Lung (tissue), 12 donors: ENCODE data around the gene DRP2. TPM values are rescaled to one million over a fixed set of nuclear protein-coding genes. Genes with fewer than 3 reads are reported as not detected.

Experiments used
- ATAC-seq: fragments of 200-7000 bp; cut with Tn5 transposase; one replicate; pipeline ENCODE4 v1.9.1; 2020; ENCODE audit warnings: moderate number of reproducible peaks; ENCODE audit not compliant: insufficient read depth, low FRiP score
- DNase-seq, 3 donors: peaks; one replicate each; pipeline ENCODE4 v3.0.0-alpha.2; 2013 to 2017
- H3K27ac ChIP-seq, 2 donors: one replicate each; pipeline ENCODE4 v1.5.1; 2013; ENCODE audit warnings: mild to moderate bottlenecking in 2 of 2, moderate library complexity in 2 of 2, control low read depth in 1 of 2, inconsistent platforms in 1 of 2, low read depth in 1 of 2, low read length in 1 of 2
- H3K27me3 ChIP-seq, 3 donors: one replicate each; pipeline ENCODE4 v1.5.1; 2013; ENCODE audit warnings: low read length in 2 of 3; ENCODE audit not compliant: control insufficient read depth in 3 of 3, insufficient read depth in 3 of 3
- H3K36me3 ChIP-seq, 4 donors: one replicate each; pipeline ENCODE4 v1.5.1; 2013; ENCODE audit warnings: low read length in 4 of 4, mild to moderate bottlenecking in 1 of 4, moderate library complexity in 1 of 4; ENCODE audit not compliant: control insufficient read depth in 4 of 4, insufficient read depth in 4 of 4
- H3K4me1 ChIP-seq, 5 donors: one replicate each; pipeline ENCODE4 v1.5.1; 2013; ENCODE audit warnings: low read length in 5 of 5, mild to moderate bottlenecking in 2 of 5, moderate library complexity in 1 of 5; ENCODE audit not compliant: control insufficient read depth in 5 of 5, insufficient read depth in 5 of 5
- H3K4me3 ChIP-seq: one replicate; pipeline ENCODE4 v1.5.1; 2013; ENCODE audit warnings: mild to moderate bottlenecking, control low read depth, moderate library complexity
- H3K9ac ChIP-seq, 2 donors: one replicate each; pipeline ENCODE4 v1.5.1; 2013; ENCODE audit warnings: low read length in 2 of 2, control low read depth in 1 of 2; ENCODE audit not compliant: insufficient read depth in 1 of 2
- H3K9me3 ChIP-seq, 4 donors: one replicate each; pipeline ENCODE4 v1.5.1; 2013; ENCODE audit warnings: low read length in 3 of 4, mild to moderate bottlenecking in 1 of 4, moderate library complexity in 1 of 4; ENCODE audit not compliant: control insufficient read depth in 4 of 4, insufficient read depth in 3 of 4
- WGBS, 2 donors: extraction: QIAGEN DNeasy Blood & Tissue Kit; methylation state at CpG; one replicate each; pipeline ENCODE4 v1.1.7; 2013; 5-methylcytosine and 5-hydroxymethylcytosine counted together
- polyA plus RNA-seq, 2 donors: library from polyadenylated mRNA; stranded (reverse); fragments of 200-250 nt; gene quantifications; one replicate each; pipeline ENCODE4 v1.2.1, GENCODE V29; 2013
- total RNA-seq, 2 donors: library from RNA; depleted of rRNA in 1 of 2; stranded (reverse); fragments of >200 nt in 1 of 2; gene quantifications; one replicate each; pipeline ENCODE4 v1.2.1, GENCODE V29; 2014 to 2021
- TF ChIP-seq, protein P1 (sequence below): IDR thresholded peaks from 2 replicates; pipeline ENCODE4 v1.5.1; 2012; ENCODE audit warnings: mild to moderate bottlenecking; ENCODE audit errors: control extremely low read depth, extremely low read depth
- donor health status: control.
- donor health status: control.
- donor health status: Bipolar disorder and iron deficiency.
- donor health status: healthy.
- donor health status: DM: yes; HTN: yes; CAD: no.

Gene DRP2
- total and polyA plus RNA-seq, 4 donors = 0.01 to 0.74 (median 0.03) TPM; not detected in 1

DNA sequence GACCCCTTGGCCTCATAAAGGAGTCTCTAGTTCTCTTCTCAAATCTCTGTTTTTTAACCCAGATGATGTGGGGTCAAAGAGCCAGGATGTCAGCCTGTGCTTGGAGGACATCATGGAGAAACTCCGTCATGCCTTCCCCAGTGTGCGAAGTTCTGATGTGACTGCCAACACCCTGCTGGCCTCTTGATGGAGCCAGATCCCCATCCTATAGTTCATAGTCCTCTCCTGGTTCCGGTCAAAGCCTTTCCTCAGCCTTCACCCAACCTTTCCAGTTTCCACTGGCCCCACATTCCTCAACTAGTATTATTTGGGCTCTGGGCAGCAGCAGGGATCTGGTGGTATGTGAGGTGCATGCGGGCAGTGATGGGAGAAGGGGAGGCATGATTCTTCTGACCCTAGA, 40.8 kb downstream of the DRP2 start:
- 75 to 96% methylated on average over 4 of the region's 4 CpGs for WGBS, 2 donors
- no peak for ATAC-seq
- DNase-seq = no peak

DNA sequence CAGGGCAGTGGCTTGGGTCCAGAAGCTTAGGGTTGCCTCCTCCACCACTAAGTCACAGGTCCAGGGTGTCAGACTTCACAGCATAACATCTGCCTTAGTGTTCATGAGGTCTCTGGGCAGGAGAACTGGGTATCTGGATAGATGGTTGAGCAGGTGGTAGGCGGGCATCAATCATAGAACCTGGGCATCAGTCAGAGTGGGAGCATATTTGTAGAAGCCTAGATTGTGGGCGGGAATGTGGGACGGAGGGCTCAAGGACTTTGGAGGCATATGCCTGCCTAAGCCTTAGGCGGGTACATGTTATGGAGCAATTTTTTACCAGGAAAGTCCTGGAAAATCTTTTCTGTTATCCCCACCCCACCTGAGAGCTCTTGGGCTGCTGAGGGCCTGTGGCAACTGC, 43.0 kb downstream of the DRP2 start:
- no peaks in the 10 kb centered on the region for H3K4me1 ChIP-seq
- no peaks in the 10 kb centered on the region for H3K36me3 ChIP-seq
- 78 to 93% methylated on average over 4 of the region's 4 CpGs for WGBS, 2 donors
- ATAC-seq (no peak), DNase-seq (no peak)
- H3K9me3 ChIP-seq = no peaks in the 10 kb centered on the region
- no peak overlapping the region for H3K27ac ChIP-seq
- no peak overlapping the region for H3K4me3 ChIP-seq
- H3K27me3 ChIP-seq = peaks cover 0 to 21% (median 8%) of the 10 kb centered on the region in 3 donors
- TF ChIP-seq, protein P1, sequence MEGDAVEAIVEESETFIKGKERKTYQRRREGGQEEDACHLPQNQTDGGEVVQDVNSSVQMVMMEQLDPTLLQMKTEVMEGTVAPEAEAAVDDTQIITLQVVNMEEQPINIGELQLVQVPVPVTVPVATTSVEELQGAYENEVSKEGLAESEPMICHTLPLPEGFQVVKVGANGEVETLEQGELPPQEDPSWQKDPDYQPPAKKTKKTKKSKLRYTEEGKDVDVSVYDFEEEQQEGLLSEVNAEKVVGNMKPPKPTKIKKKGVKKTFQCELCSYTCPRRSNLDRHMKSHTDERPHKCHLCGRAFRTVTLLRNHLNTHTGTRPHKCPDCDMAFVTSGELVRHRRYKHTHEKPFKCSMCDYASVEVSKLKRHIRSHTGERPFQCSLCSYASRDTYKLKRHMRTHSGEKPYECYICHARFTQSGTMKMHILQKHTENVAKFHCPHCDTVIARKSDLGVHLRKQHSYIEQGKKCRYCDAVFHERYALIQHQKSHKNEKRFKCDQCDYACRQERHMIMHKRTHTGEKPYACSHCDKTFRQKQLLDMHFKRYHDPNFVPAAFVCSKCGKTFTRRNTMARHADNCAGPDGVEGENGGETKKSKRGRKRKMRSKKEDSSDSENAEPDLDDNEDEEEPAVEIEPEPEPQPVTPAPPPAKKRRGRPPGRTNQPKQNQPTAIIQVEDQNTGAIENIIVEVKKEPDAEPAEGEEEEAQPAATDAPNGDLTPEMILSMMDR = no peak
- no peak overlapping the region for H3K9ac ChIP-seq

More for the DNA sequence above, 40.8 kb downstream of the DRP2 start:
- H3K36me3 ChIP-seq = no peaks in the 10 kb centered on the region
- no peaks in the 10 kb centered on the region for H3K4me1 ChIP-seq
- H3K27ac ChIP-seq = no peak overlapping the region
- peaks cover 0 to 24% (median 8%) of the 10 kb centered on the region in 3 donors for H3K27me3 ChIP-seq
- H3K9me3 ChIP-seq = no peaks in the 10 kb centered on the region
- no peak overlapping the region for H3K9ac ChIP-seq
- no peak overlapping the region for H3K4me3 ChIP-seq
- TF ChIP-seq, protein P1 = no peak

DNA sequence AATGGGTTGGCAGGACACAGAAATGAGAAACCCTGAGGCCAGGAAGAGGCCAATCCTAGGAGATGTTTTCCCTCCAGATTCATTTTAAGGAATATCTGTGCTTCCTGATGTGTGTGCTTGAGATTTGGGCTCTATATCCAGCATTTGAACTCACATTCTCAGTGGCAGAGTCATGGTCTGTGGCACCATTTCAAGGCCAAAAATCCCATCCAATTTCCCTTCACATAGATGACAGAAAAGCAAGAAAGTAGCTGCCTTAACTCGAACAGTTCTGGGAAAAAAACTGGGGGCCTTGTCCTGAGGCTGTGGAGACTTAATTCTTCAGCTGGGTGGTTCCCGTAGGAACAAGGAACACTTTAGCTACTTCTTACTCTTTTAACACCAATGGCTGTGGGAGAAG, 44.2 kb downstream of the DRP2 start:
- H3K9me3 ChIP-seq = no peaks in the 10 kb centered on the region
- WGBS, 2 donors = 70 to 78% methylated on average over 2 of the region's 2 CpGs
- H3K4me1 ChIP-seq = no peaks in the 10 kb centered on the region
- ATAC-seq = no peak
- H3K36me3 ChIP-seq = no peaks in the 10 kb centered on the region
- no peak overlapping the region for H3K27ac ChIP-seq
- no peak for DNase-seq
- no peak overlapping the region for H3K4me3 ChIP-seq
- no peak overlapping the region for H3K9ac ChIP-seq
- TF ChIP-seq, protein P1 = no peak
- peaks cover 0 to 24% (median 11%) of the 10 kb centered on the region in 3 donors for H3K27me3 ChIP-seq

DNA sequence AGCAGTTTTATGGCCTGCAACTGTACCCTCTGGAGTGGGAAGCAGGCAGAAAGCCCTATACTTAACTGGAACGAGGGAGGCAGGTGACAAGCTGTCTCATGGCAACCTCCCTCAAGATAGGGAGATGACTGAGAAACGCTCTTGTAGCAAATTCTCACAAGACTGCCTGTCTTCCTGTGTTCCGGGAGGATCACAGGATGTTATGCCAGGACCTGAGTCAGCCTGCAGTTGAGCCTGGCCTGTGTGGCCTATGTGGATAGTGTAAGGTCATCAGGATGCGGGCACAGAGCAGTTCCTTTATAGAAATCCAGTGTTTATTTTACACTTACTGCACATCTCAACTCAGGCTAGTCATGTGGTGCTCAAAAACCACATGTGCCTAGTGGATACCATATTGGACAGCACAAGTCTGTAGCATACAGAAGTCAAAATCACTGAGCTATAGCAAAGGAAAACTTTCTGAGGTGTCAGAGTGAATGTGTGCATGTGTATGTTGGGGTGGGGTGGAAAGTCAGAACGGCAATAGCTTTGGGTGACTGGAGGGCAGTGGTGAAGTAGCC, 46.4 kb downstream of the DRP2 start:
- 58 to 75% methylated on average over 5 of the region's 5 CpGs for WGBS, 2 donors
- TF ChIP-seq, protein P1 = no peak
- Histone ChIP-seq H3K9ac (no peak overlapping the region), H3K27ac (no peak overlapping the region), H3K4me1 (no peaks in the 10 kb centered on the region), H3K9me3 (no peaks in the 10 kb centered on the region), H3K4me3 (no peak overlapping the region), H3K36me3 (no peaks in the 10 kb centered on the region), H3K27me3 (peaks cover 0 to 12% (median 11%) of the 10 kb centered on the region in 3 donors)
- DNase-seq (no peak), ATAC-seq (no peak)
